GM19372 (cell line): Measurements from ENCODE around the gene OAT.

Source experiments
- ATAC-seq: cut with Tn5 transposase; IDR thresholded peaks from one replicate; pipeline ENCODE4 v1.9.1; 2021; ENCODE audit warnings: mild to moderate bottlenecking, low read depth, moderate library complexity; ENCODE audit not compliant: unreplicated experiment

The OAT gene

DNA sequence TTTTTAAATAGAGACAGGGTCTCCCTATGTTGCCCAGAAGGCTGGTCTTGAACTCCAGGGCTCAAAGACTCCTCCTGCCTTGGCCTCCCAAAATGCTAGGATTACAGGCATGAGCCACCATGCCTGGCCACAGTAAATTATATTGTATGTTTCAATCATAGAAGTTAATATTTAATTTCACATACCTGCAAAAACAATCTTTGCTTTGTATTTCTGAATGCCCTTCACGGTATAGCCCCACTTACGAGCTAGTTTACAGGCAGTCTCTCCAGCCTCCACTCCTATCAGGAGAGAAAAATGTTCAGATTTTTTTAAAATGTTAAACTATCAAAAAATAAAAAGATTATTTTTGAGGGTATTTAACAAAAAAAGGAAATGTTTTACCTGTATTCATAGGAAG is 10.4 kb downstream of the OAT start:
- ATAC-seq: no peak

GRCh38 chr10:124407456-124407855 is 11.3 kb downstream of the OAT start:
- no peak for ATAC-seq

- no peak for ATAC-seq
Measured at GRCh38 chr10:124403548-124403947, 15.2 kb downstream of the OAT start.

GRCh38 chr10:124402273-124402672 is 16.4 kb downstream of the OAT start:
- no peak for ATAC-seq

DNA sequence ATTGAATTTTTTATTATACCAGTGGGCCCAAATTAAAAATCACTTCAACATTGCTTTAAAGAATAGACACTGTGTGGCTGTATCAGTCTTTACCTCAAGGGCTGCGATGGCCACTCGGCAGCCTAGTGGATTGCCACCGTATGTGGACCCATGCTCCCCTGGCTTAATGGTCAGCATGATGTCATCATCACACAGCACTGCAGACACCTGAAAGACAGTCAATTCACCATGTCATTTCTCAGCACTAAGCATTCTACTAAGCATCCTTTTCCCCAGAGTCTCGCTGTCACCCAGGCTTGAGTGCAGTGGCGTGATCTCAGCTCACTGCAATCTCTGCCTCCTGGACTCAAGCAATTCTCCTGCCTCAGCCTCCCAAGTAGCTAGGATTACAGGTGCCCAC is 17.1 kb downstream of the OAT start:
- ATAC-seq: no peak

DNA sequence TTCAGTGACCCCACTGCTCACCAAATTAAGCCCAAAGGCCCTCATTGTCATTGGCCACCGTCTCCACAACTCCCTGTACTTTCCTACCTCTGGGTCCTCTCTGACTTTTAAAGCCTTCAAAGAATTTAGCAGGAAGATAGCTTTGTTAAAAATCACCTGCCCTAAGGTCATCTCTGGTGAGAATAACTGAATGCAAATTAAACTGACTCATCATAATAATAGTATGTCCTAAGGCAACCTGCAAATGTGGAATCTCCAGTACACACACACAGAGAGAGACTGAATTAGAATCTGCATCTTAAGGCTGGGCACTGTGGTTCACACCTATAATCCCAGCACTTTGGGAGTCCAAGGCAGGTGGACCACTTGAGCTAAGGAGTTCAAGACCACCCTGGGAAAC is 24.1 kb downstream of the OAT start:
- ATAC-seq: no peak

DNA sequence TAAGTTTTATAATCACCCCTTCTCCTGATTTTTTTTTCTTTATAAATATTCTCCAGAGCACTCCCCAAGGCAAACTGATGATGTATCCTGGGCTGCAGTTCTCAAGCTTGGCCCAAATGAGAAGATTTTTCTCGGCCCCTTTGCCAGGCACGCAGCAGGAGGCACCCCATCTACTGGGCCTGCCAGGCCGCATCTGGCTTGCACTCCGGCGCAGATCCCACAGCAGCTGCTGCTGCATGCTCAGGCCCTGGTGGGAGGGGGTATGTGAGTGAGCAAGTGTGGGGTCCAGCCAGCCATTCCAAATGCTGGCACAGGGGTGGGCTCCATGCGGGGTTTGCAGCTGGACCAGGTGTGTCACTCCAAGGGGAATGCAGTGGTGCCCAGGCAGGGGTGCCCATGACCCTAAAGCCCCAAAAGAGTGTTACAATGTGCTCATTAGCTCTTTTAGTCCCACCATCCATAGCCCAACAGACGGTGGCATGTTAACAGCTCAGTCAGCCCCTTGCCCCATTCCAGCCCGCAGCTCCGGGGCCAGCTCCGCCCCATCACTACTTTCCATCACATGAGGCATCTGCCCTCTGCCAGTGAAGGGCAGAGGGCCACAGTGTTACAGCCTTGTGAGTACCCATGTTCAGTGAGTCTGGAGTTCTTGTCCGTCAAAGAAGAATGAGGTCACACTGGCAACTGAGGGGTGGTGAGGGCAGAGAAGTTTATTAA is 25.9 kb downstream of the OAT start:
- no peak for ATAC-seq

- no peak for ATAC-seq
Measured at GRCh38 chr10:124390471-124391187, 28.1 kb downstream of the OAT start.

GRCh38 chr10:124389613-124390361 is 28.9 kb downstream of the OAT start:
- ATAC-seq: no peak

GRCh38 chr10:124388823-124389612 is 29.7 kb downstream of the OAT start:
- peak; percentile 93 for ATAC-seq

- no peak for ATAC-seq
Measured at GRCh38 chr10:124388476-124388822, 30.3 kb downstream of the OAT start.

DNA sequence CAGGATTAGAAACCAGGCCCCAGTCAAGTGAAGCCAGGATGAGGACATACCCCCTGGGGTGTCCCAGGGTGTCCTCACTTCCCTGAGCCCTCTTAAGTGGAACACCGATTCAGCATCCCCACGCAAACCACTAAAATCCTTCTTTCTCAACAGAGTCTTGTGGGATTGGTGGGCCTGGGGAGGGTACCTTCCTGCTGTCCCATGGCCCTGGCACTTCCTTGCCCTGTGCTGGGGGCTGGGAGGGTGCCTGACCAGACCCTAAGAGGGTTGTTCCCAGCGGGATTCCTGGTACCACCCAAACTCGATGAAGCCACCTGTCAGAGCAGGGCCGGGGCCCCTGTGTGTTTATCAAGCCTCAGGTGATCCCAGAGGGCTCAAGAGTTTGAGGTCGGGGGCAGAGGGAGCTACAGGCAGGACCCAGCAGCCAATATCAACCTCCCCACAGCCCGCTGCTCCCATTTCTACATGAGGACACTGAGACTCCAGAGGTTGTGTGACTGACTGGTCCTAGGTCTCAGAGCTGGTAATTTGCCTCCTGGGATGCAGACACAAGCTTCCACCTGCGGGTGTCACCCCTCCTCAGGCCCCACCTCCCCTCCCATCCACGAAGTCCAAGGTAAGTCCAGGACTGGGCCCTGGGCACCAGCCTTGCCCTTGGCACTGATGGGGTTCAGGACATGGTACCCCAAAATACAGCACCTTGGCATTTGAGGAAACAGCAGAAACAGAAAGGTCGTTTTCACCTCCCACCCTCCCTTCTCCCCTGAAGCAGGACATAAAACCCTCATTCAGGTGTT is 31.4 kb downstream of the OAT start:
- no peak for ATAC-seq

- ATAC-seq: no peak
Measured at GRCh38 chr10:124386186-124387077, 32.3 kb downstream of the OAT start.

GRCh38 chr10:124385627-124386185 is 33.0 kb downstream of the OAT start:
- ATAC-seq: no peak

GRCh38 chr10:124384591-124385190 is 34.0 kb downstream of the OAT start:
- ATAC-seq: no peak

DNA sequence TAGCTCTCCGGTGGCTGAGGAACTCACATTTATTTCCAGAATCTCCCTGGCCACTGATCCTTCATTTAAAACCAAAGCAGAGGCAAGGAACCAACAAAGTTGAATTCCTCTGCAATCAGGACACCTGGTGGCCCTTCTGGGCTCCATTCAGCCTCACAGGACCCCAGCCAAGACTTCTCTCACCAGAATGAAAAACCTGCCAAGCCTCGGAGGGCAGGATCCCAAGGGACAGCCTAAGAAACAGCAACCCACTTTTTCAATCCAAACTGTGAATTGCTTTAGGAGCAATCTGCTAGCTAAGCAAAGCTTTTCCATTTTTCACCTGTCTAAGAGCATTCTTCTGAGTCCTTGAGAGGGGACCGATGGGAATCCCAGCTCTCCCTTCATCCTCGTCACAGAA is 34.6 kb downstream of the OAT start:
- no peak for ATAC-seq

- no peak for ATAC-seq
Measured at GRCh38 chr10:124383496-124383895, 35.2 kb downstream of the OAT start.

DNA sequence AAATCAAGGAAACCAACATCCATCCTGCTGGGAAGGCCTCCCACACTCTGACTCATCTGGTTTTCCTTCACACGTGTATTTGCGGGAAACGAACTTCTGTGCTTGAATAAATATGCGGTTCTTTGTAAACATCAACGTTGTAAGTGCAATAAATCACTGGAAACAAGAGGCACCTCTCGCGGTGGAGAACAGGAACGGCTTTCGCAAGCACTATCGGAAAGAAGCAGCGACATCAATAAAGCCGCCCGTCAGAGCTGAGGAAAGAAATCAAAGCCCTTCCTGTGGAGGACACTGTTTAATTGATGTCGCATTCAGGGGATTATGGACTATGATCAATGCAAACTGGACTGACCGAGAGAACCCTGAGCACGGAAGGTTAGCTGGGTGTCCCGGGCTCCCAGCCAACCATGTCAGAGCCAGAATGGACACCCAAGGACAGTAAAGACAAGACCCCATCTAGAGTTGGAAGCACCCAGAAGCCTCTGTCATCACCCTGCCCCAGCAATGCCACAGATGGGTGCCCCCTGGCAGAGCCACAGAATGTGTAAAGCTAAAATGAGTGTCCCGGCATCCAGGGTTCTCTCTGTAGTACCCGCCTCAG is 37.6 kb downstream of the OAT start:
- no peak for ATAC-seq
